Measurements from ENCODE around the gene OR4D1.

DNA sequence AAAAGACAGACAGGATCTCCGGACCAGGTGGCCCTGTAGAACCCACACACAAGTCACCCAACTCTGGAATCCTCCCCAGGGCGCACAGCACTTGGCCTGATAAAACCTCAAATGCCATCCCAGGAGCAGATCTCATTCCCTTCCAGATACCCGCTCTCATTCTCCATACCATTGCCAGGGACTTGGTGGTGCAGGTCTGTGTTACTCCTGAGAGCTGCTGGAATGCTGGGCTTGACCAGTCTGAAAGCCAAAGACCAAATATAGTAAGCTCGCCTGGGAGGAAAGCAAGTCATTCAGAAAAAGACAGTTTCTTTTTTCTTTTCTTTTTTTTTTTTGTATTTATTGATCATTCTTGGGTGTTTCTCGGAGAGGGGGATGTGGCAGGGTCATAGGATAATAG is 60.2 kb downstream of the OR4D1 start:
- TF ChIP-seq CTCF (IDR thresholded peaks at IDR 0.05; ENCODE audit: insufficient read depth, low read depth, low read length) (no peak), EZH2 (IDR thresholded peaks at IDR 0.05; ENCODE audit: insufficient read depth, low read length) (no peak)
